Inflammatory macrophage treated with lipopolysaccharide for 4 hours (primary cell): ENCODE results near the gene KDM1B.

Experiments used
- DNase-seq: peaks from one replicate; pipeline ENCODE4 v3.0.0-alpha.2; 2020

The KDM1B gene, protein sequence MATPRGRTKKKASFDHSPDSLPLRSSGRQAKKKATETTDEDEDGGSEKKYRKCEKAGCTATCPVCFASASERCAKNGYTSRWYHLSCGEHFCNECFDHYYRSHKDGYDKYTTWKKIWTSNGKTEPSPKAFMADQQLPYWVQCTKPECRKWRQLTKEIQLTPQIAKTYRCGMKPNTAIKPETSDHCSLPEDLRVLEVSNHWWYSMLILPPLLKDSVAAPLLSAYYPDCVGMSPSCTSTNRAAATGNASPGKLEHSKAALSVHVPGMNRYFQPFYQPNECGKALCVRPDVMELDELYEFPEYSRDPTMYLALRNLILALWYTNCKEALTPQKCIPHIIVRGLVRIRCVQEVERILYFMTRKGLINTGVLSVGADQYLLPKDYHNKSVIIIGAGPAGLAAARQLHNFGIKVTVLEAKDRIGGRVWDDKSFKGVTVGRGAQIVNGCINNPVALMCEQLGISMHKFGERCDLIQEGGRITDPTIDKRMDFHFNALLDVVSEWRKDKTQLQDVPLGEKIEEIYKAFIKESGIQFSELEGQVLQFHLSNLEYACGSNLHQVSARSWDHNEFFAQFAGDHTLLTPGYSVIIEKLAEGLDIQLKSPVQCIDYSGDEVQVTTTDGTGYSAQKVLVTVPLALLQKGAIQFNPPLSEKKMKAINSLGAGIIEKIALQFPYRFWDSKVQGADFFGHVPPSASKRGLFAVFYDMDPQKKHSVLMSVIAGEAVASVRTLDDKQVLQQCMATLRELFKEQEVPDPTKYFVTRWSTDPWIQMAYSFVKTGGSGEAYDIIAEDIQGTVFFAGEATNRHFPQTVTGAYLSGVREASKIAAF

GRCh38 chr6:18155150-18155863 lies at the start of gene KDM1B:
KDM1B (plus strand) TSS chr6:18155422; CDS start chr6:18159896, 4,474 bp downstream.
- peak; percentile 99 for DNase-seq

GRCh38 chr6:18107061-18107460 lies 48.2 kb upstream of the KDM1B start:
- no peak for DNase-seq

DNA sequence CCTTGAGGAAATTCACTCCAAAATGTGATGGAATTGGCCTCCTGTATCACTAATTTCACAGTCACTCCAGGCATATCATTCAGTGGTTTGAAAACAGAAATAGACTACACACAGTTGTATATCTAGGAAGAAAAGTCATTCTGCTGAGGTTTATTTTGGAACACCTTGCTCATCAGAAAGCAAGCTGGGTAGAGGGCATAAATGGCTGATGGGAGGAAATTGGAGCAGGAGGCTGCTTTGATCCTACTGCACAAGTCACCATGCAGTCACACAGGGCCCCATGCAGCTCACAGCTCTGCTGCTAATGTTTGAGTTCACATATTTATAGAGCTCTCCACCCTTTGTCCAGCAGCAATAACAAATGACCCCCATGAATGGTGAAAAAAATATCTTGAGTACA lies 45.1 kb upstream of the KDM1B start:
- DNase-seq: no peak

- DNase-seq: no peak
Observed at GRCh38 chr6:18115356-18115755, 39.9 kb upstream of the KDM1B start.

- DNase-seq: no peak
Observed at GRCh38 chr6:18117136-18117535, 38.1 kb upstream of the KDM1B start.

DNA sequence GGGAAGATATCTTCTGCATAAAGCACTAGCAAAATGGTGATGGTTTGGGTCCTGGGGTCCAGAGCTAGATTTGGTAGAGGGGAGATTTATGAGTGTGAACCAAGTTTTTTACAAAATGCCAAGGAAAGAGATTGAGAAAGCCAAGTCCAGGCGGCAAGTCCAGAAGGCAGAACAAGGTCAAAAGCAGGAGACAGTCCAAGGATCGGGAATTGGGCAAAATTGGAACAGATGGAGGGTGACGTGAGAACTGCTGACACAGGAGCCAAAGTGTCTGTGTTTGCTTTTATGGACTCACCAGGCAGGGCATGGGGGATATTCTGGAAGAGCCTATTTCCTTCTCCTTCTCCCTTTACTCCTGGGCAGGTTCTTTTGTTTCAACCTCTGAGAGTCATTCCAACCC lies 36.9 kb upstream of the KDM1B start:
- no peak for DNase-seq

- no peak for DNase-seq
Observed at GRCh38 chr6:18119236-18119635, 36.0 kb upstream of the KDM1B start.

DNA sequence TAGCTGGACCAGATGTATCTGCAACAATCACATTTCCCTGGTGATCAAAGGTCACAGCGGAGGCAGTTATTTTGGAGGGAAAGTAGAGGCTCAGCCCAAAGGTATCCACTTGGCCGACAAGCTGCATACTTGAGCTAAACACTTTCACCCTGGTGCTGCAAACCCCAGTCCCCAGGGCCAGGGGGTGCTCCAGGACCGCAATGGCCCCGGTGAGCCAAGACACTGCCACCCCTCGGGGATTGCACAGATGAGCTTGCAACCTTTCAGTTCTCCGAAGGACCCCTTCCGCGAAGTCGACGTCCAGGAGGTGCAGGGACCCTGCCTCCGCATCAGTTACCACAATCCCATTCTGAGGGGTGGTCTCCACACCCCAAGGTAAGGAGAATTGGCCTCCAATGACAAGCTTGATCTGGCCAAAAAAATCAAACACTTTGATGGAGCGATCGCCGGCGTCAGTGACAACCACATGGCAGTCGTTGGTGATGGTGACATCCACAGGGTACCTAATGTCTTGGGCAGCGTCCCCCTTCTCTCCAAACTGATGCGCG lies 33.6 kb upstream of the KDM1B start:
- no peak for DNase-seq

DNA sequence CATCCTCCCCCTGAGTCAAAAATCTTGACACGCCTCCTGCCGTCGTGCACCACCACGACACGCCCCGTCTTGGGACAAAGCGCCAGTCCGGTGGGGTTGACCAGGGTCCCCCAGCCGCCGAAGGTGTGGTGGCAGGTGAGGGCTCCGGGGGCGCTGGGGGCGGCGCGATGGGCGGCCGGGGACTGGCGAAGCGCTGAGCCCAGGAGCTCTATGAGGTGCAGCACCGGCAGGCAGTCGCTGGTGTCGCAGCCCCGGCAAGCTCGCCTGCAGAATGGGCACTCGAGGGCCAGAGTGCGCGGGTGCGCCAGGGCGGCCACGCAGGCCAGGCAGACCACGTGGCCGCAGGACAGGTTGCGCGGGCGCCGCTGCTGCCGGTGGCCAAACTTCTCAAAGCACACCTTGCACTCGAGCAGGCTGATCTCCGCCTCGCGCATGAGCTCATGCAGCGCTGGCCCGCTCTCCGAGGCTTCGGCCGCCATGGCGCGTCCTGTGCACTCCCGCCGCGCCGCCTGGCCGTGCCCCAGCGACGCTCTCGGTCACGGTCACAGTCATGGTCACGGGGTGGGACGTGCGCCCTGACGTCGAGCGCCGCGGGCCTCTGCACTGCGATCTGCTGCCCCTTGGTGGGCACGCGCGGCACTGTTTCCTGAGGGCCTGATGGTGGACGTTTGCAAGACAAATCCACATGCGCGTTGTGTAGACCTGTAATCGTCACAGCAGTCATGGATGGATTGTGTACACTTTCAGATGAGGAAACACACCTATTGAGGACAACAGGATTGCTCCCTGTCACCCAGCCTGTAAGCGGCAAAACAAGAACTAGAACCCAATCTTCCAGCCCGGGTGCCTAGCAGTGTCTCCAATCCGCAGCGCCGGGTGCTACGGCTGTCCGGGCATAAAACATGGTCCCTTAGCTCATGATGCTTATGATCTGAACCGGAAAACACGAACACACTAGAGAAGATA lies 32.8 kb upstream of the KDM1B start, which contains the start of gene NHLRC1:
Gene NHLRC1 (minus strand): TSS at position 550 of the 966 bp plus-strand sequence. CDS start 71 bp downstream, at position 479.
- peak; percentile 92 for DNase-seq

DNA sequence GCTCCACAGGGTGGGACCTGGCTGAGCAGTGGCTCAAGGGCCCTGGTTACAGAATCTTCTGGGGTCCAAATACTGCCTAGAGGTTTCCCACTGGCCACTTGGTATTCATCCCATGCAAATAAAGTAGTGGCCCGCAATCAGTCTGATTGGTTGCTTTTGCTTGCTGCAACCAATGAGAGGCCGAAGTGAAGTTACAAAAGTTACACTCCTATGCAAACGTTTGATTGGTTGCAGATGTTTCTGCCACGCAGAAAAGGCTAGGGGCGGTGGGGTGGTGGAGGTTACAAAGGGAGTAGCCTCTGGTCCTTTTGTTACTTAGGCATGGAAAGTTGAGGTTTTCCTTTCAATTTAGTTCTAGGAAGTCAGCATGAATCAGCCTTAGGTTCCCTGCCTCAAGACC lies 29.1 kb upstream of the KDM1B start:
- no peak for DNase-seq

DNA sequence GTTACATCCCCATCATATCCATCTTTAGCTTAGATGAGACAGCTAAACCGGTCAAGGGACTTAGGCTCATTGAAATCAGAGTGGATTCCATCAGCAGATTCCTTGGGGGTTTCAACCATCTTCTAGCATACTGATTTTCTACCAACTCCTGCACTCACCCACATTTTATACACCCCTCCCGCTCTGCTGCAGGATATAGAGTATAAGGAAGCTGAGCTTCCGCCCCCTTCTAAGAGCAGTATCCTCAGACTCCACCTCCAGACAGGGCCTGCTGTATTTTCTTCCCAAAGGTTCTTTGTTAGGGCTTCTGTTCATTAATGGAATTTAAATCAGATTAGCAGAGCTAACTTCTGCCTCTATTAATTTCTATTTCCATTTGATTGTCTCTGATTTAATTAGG lies 22.9 kb upstream of the KDM1B start:
- no peak for DNase-seq

GRCh38 chr6:18135171-18135570 lies 20.1 kb upstream of the KDM1B start:
- DNase-seq: no peak

GRCh38 chr6:18136260-18136659 lies 19.0 kb upstream of the KDM1B start:
- DNase-seq: no peak

- DNase-seq: no peak
Observed at GRCh38 chr6:18138906-18139305, 16.3 kb upstream of the KDM1B start.

GRCh38 chr6:18139935-18140621 lies 15.1 kb upstream of the KDM1B start:
- DNase-seq: no peak

- DNase-seq: no peak
Observed at GRCh38 chr6:18141805-18142590, 13.2 kb upstream of the KDM1B start.

GRCh38 chr6:18142591-18142861 lies 12.7 kb upstream of the KDM1B start:
- DNase-seq: no peak

DNA sequence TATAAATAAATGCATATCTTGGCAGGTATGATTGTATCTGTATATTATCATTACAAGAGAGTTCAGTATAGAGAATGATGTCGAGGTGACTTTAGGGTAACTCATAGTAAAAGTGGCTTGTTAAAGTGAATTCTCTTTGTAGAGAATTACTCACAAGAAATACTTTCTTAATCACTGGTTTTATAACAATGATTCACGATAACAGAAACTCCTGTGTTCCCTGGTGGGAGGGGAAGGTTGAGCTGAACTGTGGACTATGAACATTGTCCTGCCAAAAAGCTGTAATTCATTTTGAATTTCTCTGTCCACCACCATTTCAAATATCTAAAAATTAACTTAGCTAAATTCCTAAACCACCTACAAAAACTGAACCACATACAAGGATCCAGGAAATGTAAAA lies 8.1 kb upstream of the KDM1B start:
- peak; percentile 26 for DNase-seq

DNA sequence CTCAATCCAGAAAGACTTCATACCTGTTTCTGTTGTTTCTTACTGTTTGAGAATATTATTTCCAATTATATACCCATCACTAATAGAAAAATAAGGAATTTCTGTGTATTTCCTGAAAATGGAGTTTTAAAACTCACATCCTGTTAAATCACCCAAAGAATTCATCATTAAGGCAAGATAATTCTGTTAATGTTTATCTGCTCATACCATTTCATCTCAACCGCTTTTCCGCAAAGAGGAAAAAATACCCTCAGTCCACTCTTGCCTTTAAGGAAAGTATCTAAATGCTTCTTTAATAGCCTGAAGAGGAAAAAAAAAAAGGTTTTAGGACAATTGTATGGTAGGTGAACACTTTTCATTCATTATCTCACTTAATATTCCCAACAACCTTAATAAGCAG lies 7.6 kb upstream of the KDM1B start:
- no peak for DNase-seq

GRCh38 chr6:18148304-18149025 lies 6.8 kb upstream of the KDM1B start:
- DNase-seq: peak; percentile 93
